Sigmoid colon (tissue), 7 donors: ENCODE data around the gene TMEM247. TPM values are rescaled to one million over a fixed set of nuclear protein-coding genes. Genes with fewer than 3 reads are reported as not detected.

Source experiments
- DNase-seq: peaks from one replicate; pipeline ENCODE4 v3.0.0-alpha.2; 2019
- H3K27ac ChIP-seq, 4 donors: fragments of 200-600 bp; sonication (generic); one replicate each; pipeline ENCODE4 v1.5.1; 2016 to 2019; ENCODE audit warnings: mild to moderate bottlenecking in 1 of 4
- H3K27me3 ChIP-seq, 3 donors: fragments of 200-600 bp; sonication (generic); one replicate each; pipeline ENCODE4 v1.5.1; 2019; ENCODE audit warnings: mild to moderate bottlenecking in 1 of 3
- H3K36me3 ChIP-seq, 4 donors: fragments of 200-600 bp; sonication (generic); one replicate each; pipeline ENCODE4 v1.5.1; 2016 to 2019
- H3K4me1 ChIP-seq, 4 donors: fragments of 200-600 bp; sonication (generic); one replicate each; pipeline ENCODE4 v1.5.1; 2017 to 2019
- H3K4me3 ChIP-seq, 4 donors: fragments of 200-600 bp; sonication (generic); one replicate each; pipeline ENCODE4 v1.5.1; 2017 to 2019; ENCODE audit warnings: mild to moderate bottlenecking in 2 of 4, moderate library complexity in 1 of 4
- H3K9me3 ChIP-seq, 4 donors: fragments of 200-600 bp in 3 of 4; sonication (generic) in 3 of 4; one replicate each; pipeline versions ENCODE4 v1.5.1 to v1.6.1; 2013 to 2019
- CTCF ChIP-seq, 4 experiments: fragments of 450-650 bp in 3 of 4; fragments of 200-600 bp in 1 of 4; IDR thresholded peaks; one replicate each; pipeline ENCODE4 v1.5.1; 2016 to 2019; ENCODE audit warnings: antibody characterized with exemption in 4 of 4, mild to moderate bottlenecking in 3 of 4, moderate library complexity in 2 of 4
- EP300 ChIP-seq, 4 donors: sonication (generic); formaldehyde crosslinking; IDR thresholded peaks; one replicate each; pipeline ENCODE4 v1.6.1; 2017; ENCODE audit warnings: antibody characterized with exemption in 4 of 4
- POLR2A ChIP-seq, 2 donors: fragments of 450-650 bp; IDR thresholded peaks; one replicate each; pipeline ENCODE4 v1.6.1; 2016; ENCODE audit warnings: antibody characterized with exemption in 2 of 2, mild to moderate bottlenecking in 2 of 2, moderate library complexity in 2 of 2
- POLR2AphosphoS5 ChIP-seq, 4 donors: sonication (generic); formaldehyde crosslinking; IDR thresholded peaks; one replicate each; pipeline ENCODE4 v1.6.1; 2017; ENCODE audit warnings: antibody characterized with exemption in 4 of 4
- WGBS, 2 donors: extraction: QIAGEN DNeasy Blood & Tissue Kit; methylation state at CpG; one replicate each; pipeline ENCODE4 v1.1.7; 2013; 5-methylcytosine and 5-hydroxymethylcytosine counted together
- intact Hi-C: fragments of 100-400 bp; cut with DNase I; formaldehyde crosslinking; loops from one replicate; pipeline ENCODE4 v1.15.1; 2023
- polyA plus RNA-seq, 3 donors: library from polyadenylated mRNA; stranded (reverse); fragments of 200-250 nt; gene quantifications; one replicate each; pipeline ENCODE4 v1.2.3, GENCODE V29; 2013
- total RNA-seq, 4 donors: library from RNA; depleted of rRNA; stranded (reverse); fragments of >200 nt; gene quantifications; one replicate each; pipeline ENCODE4 v1.1.0, GENCODE V29; 2016
- donor health status: healthy with polysubstance abuse.
- donor health status: Bipolar disorder and iron deficiency.
- donor health status: healthy.

Gene TMEM247
- total and polyA plus RNA-seq, 7 donors = not detected

GRCh38 chr2:46456789-46457188 is 22.6 kb upstream of the TMEM247 start:
- 91 to 93% methylated on average over 7 of the region's 7 CpGs for WGBS, 2 donors
- intact Hi-C loops = no loop called here
- no peaks in the 10 kb centered on the region for H3K27me3 ChIP-seq
- no peak overlapping the region for H3K27ac ChIP-seq
- peaks cover 0 to 18% (median 13%) of the 10 kb centered on the region in 4 donors for H3K4me1 ChIP-seq
- TF ChIP-seq POLR2AphosphoS5 (IDR thresholded peaks at IDR 0.05) = no peak
- no peak for TF ChIP-seq CTCF (IDR thresholded peaks at IDR 0.05)
- TF ChIP-seq EP300 (IDR thresholded peaks at IDR 0.05) = no peak
- TF ChIP-seq POLR2A (IDR thresholded peaks at IDR 0.05) = no peak
- DNase-seq = no peak
- H3K36me3 ChIP-seq = no peaks in the 10 kb centered on the region
- H3K4me3 ChIP-seq = no peak overlapping the region
- H3K9me3 ChIP-seq = no peaks in the 10 kb centered on the region

GRCh38 chr2:46458763-46459500 is 20.4 kb upstream of the TMEM247 start:
- intact Hi-C loops = no loop called here
- WGBS, 2 donors = 80 to 85% methylated on average over 9 of the region's 9 CpGs

GRCh38 chr2:46459694-46460093 is 19.7 kb upstream of the TMEM247 start:
- WGBS, 2 donors = 69 to 73% methylated on average over 5 of the region's 5 CpGs
- H3K36me3 ChIP-seq = no peaks in the 10 kb centered on the region
- no peak for DNase-seq
- no peaks in the 10 kb centered on the region for H3K9me3 ChIP-seq
- H3K27me3 ChIP-seq = no peaks in the 10 kb centered on the region
- TF ChIP-seq CTCF (IDR thresholded peaks at IDR 0.05) (no peak), POLR2AphosphoS5 (IDR thresholded peaks at IDR 0.05) (no peak), POLR2A (IDR thresholded peaks at IDR 0.05) (no peak), EP300 (IDR thresholded peaks at IDR 0.05) (no peak)
- H3K4me3 ChIP-seq = no peak overlapping the region
- peaks cover 0 to 24% (median 16%) of the 10 kb centered on the region in 4 donors for H3K4me1 ChIP-seq
- intact Hi-C loops = loop anchor here (2.0 kb wide), 4 partner anchors 397 to 817 kb away; no protein-coding TSS in a partner anchor
- H3K27ac ChIP-seq = peak overlapping the region in 2 of 4 donors; percentile 60 to 68

More at GRCh38 chr2:46458763-46459500, 20.4 kb upstream of the TMEM247 start:
- Histone ChIP-seq H3K27ac (peak overlapping the region in 1 of 4 donors; percentile 60), H3K27me3 (no peaks in the 10 kb centered on the region), H3K4me3 (no peak overlapping the region), H3K36me3 (no peaks in the 10 kb centered on the region), H3K4me1 (peaks cover 0 to 18% (median 13%) of the 10 kb centered on the region in 4 donors), H3K9me3 (no peaks in the 10 kb centered on the region)
- no peak for TF ChIP-seq POLR2AphosphoS5 (IDR thresholded peaks at IDR 0.05)
- TF ChIP-seq EP300 (IDR thresholded peaks at IDR 0.05) = no peak
- no peak for TF ChIP-seq POLR2A (IDR thresholded peaks at IDR 0.05)
- no peak for TF ChIP-seq CTCF (IDR thresholded peaks at IDR 0.05)
- DNase-seq = no peak

GRCh38 chr2:46460241-46460921 is 19.0 kb upstream of the TMEM247 start:
- Histone ChIP-seq H3K4me1 (peaks cover 0 to 25% (median 16%) of the 10 kb centered on the region in 4 donors), H3K36me3 (no peaks in the 10 kb centered on the region), H3K9me3 (no peaks in the 10 kb centered on the region), H3K27me3 (no peaks in the 10 kb centered on the region), H3K4me3 (no peak overlapping the region), H3K27ac (peak overlapping the region in 3 of 4 donors; percentile 55 to 68 (median 60))
- intact Hi-C loops = loop anchor here (2.0 kb wide), 4 partner anchors 398 to 818 kb away; no protein-coding TSS in a partner anchor
- 45 to 66% methylated on average over 16 of the region's 16 CpGs for WGBS, 2 donors
- peak in 1 of 4 donors; percentile 17 for TF ChIP-seq POLR2AphosphoS5 (IDR thresholded peaks at IDR 0.05)
- no peak for TF ChIP-seq POLR2A (IDR thresholded peaks at IDR 0.05)
- DNase-seq = peak; percentile 81
